ENCODE measurements around the gene ABAT.
"Not testable (repeated sequence)": the region's sequence is repeated elsewhere in the genome, so short reads cannot be mapped to it uniquely, and the experiment has no call there.

The ABAT gene

GRCh38 chr16:8751481-8752311 is 77.3 kb downstream of the ABAT start:
- no peak for DNase-seq

- no peak for DNase-seq
These were observed 78.3 kb downstream of the ABAT start for GRCh38 chr16:8752706-8753105.

GRCh38 chr16:8753416-8754054 is 79.1 kb downstream of the ABAT start:
- no peak for DNase-seq

- DNase-seq, result no peak
These were observed 82.3 kb downstream of the ABAT start for GRCh38 chr16:8756755-8757154.

GRCh38 chr16:8758022-8758421 is 83.6 kb downstream of the ABAT start:
- DNase-seq, result no peak

GRCh38 chr16:8760021-8760420 is 85.6 kb downstream of the ABAT start:
- DNase-seq, result no peak

GRCh38 chr16:8761078-8761477 is 86.7 kb downstream of the ABAT start:
- DNase-seq, result no peak

GRCh38 chr16:8762254-8762653 is 87.8 kb downstream of the ABAT start:
- no peak for DNase-seq

- no peak for DNase-seq
These were observed 88.7 kb downstream of the ABAT start for GRCh38 chr16:8763083-8763482.

- DNase-seq, result no peak
These were observed 89.5 kb downstream of the ABAT start for GRCh38 chr16:8763899-8764298.

- no peak for DNase-seq
These were observed 90.3 kb downstream of the ABAT start for GRCh38 chr16:8764525-8765250.

- DNase-seq, result no peak
These were observed 92.8 kb downstream of the ABAT start for GRCh38 chr16:8767176-8767575.

- no peak for DNase-seq
These were observed 93.9 kb downstream of the ABAT start for GRCh38 chr16:8768283-8768682.

GRCh38 chr16:8768692-8769091 is 94.3 kb downstream of the ABAT start:
- no peak for DNase-seq

- no peak for DNase-seq
These were observed 99.1 kb downstream of the ABAT start for GRCh38 chr16:8773537-8773936.

- no peak for DNase-seq
These were observed 99.8 kb downstream of the ABAT start for GRCh38 chr16:8774208-8774607.

GRCh38 chr16:8775359-8775758 is 100.9 kb downstream of the ABAT start:
- DNase-seq, result no peak

- DNase-seq, result no peak
These were observed 101.7 kb downstream of the ABAT start for GRCh38 chr16:8776129-8776584.

- no peak for DNase-seq
These were observed 102.8 kb downstream of the ABAT start for GRCh38 chr16:8777217-8777616.

- no peak for DNase-seq
These were observed 107.4 kb downstream of the ABAT start for GRCh38 chr16:8781797-8782196.

- DNase-seq, result no peak
These were observed 108.3 kb downstream of the ABAT start for GRCh38 chr16:8782673-8783072.

GRCh38 chr16:8785408-8785807 is 111.0 kb downstream of the ABAT start:
- DNase-seq, result no peak

GRCh38 chr16:8786316-8786715 is 111.9 kb downstream of the ABAT start:
- not testable (repeated sequence) for DNase-seq

Measured in NCI-H2107 (cell line).